ENCODE data around the gene QARS1. TPM values are rescaled to one million over a fixed set of nuclear protein-coding genes. Genes with fewer than 3 reads are reported as not detected.

QARS1 gene
- total and polyA plus RNA-seq, 2 of the 13 experiments (the other 11 are each of a cell fraction or from before 2014, with no cell fraction given), result 307 to 327 TPM

DNA sequence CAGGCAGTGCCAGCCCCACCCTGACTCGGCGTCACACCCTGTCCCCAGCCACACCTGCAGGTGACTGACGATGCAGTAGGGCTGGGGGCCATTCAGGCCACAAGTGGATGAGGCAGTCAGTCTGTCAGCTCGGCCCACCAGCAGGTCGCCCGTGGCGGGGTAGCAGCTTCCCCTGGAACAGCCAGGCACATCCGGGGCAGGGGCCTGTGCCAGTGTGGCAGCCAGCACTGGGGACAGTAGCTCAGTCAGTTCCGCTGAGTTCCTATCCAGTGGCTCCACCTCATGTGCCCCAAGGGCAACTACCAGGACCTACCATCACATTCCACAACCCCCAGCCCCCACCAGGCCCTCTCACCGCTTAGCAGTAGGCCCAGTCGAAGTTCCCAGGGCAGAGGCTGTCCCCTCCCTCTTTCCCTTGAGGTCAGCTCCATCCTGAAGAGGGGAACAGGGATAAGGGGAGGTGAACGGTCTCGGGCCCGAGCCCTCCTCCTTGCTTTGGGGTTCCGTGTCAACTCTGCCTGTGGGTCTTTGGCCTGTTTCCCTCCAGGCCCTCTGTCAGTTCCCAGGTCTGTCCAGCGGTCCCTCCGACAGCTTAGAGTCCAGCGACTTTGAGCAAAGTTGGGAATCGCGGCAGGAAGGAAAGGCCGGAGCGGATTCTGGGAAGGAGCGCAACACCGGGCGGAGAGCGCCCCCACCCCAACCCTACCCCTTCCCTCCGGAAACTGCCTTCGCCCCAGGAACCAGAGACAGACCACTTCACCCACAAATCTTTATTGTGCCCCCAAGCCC lies 28.1 kb upstream of the QARS1 start, which contains the start of gene LAMB2 (continued):
- TF ChIP-seq, protein P1, sequence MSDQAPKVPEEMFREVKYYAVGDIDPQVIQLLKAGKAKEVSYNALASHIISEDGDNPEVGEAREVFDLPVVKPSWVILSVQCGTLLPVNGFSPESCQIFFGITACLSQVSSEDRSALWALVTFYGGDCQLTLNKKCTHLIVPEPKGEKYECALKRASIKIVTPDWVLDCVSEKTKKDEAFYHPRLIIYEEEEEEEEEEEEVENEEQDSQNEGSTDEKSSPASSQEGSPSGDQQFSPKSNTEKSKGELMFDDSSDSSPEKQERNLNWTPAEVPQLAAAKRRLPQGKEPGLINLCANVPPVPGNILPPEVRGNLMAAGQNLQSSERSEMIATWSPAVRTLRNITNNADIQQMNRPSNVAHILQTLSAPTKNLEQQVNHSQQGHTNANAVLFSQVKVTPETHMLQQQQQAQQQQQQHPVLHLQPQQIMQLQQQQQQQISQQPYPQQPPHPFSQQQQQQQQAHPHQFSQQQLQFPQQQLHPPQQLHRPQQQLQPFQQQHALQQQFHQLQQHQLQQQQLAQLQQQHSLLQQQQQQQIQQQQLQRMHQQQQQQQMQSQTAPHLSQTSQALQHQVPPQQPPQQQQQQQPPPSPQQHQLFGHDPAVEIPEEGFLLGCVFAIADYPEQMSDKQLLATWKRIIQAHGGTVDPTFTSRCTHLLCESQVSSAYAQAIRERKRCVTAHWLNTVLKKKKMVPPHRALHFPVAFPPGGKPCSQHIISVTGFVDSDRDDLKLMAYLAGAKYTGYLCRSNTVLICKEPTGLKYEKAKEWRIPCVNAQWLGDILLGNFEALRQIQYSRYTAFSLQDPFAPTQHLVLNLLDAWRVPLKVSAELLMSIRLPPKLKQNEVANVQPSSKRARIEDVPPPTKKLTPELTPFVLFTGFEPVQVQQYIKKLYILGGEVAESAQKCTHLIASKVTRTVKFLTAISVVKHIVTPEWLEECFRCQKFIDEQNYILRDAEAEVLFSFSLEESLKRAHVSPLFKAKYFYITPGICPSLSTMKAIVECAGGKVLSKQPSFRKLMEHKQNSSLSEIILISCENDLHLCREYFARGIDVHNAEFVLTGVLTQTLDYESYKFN (CRISPR knock-in tag; conservative IDR thresholded peaks at IDR 0.05), result peak; percentile 50
- TF ChIP-seq NKX3-1 (CRISPR knock-in tag; IDR thresholded peaks at IDR 0.05), result no peak
- TF ChIP-seq MTA3 (CRISPR knock-in tag; IDR thresholded peaks at IDR 0.05), result no peak
- TF ChIP-seq AHR (CRISPR knock-in tag; IDR thresholded peaks at IDR 0.05), result 0 out of 2 replicates have a peak, but pooled peaks have one; percentile 67
- TF ChIP-seq ZNF703 (CRISPR knock-in tag; IDR thresholded peaks at IDR 0.05; ENCODE audit: borderline replicate concordance), result no peak
- peak; percentile 19; the same call in 1 of the 2 replicates for TF ChIP-seq GABPA (IDR thresholded peaks at IDR 0.05; ENCODE audit: low read depth, low read length)
- peak; percentile 9 for TF ChIP-seq GABPA (CRISPR knock-in tag; IDR thresholded peaks at IDR 0.05; ENCODE audit: low read depth)
- peak; percentile 34 for TF ChIP-seq FOSL2 (CRISPR knock-in tag; IDR thresholded peaks at IDR 0.05)
- peak; percentile 59; the same call in 1 of the 2 replicates for TF ChIP-seq ZNF724P (CRISPR knock-in tag; IDR thresholded peaks at IDR 0.05; ENCODE audit: borderline replicate concordance)
- TF ChIP-seq, protein P2, sequence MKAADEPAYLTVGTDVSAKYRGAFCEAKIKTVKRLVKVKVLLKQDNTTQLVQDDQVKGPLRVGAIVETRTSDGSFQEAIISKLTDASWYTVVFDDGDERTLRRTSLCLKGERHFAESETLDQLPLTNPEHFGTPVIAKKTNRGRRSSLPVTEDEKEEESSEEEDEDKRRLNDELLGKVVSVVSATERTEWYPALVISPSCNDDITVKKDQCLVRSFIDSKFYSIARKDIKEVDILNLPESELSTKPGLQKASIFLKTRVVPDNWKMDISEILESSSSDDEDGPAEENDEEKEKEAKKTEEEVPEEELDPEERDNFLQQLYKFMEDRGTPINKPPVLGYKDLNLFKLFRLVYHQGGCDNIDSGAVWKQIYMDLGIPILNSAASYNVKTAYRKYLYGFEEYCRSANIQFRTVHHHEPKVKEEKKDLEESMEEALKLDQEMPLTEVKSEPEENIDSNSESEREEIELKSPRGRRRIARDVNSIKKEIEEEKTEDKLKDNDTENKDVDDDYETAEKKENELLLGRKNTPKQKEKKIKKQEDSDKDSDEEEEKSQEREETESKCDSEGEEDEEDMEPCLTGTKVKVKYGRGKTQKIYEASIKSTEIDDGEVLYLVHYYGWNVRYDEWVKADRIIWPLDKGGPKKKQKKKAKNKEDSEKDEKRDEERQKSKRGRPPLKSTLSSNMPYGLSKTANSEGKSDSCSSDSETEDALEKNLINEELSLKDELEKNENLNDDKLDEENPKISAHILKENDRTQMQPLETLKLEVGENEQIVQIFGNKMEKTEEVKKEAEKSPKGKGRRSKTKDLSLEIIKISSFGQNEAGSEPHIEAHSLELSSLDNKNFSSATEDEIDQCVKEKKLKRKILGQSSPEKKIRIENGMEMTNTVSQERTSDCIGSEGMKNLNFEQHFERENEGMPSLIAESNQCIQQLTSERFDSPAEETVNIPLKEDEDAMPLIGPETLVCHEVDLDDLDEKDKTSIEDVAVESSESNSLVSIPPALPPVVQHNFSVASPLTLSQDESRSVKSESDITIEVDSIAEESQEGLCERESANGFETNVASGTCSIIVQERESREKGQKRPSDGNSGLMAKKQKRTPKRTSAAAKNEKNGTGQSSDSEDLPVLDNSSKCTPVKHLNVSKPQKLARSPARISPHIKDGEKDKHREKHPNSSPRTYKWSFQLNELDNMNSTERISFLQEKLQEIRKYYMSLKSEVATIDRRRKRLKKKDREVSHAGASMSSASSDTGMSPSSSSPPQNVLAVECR (CRISPR knock-in tag; IDR thresholded peaks at IDR 0.05; ENCODE audit: borderline replicate concordance), result peak; percentile 62; the same call in 1 of the 2 replicates
- TF ChIP-seq ZNF260 (CRISPR knock-in tag; IDR thresholded peaks at IDR 0.05; ENCODE audit: borderline replicate concordance, low read depth), result no peak
- TF ChIP-seq FOXM1 (CRISPR knock-in tag; IDR thresholded peaks at IDR 0.05), result no peak
- TF ChIP-seq, protein P3, sequence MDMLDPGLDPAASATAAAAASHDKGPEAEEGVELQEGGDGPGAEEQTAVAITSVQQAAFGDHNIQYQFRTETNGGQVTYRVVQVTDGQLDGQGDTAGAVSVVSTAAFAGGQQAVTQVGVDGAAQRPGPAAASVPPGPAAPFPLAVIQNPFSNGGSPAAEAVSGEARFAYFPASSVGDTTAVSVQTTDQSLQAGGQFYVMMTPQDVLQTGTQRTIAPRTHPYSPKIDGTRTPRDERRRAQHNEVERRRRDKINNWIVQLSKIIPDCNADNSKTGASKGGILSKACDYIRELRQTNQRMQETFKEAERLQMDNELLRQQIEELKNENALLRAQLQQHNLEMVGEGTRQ (IDR thresholded peaks at IDR 0.05; ENCODE audit: low read depth, low read length), result no peak
- TF ChIP-seq, protein P3 (CRISPR knock-in tag; IDR thresholded peaks at IDR 0.05; ENCODE audit: borderline replicate concordance), result no peak
- TF ChIP-seq, protein P4, sequence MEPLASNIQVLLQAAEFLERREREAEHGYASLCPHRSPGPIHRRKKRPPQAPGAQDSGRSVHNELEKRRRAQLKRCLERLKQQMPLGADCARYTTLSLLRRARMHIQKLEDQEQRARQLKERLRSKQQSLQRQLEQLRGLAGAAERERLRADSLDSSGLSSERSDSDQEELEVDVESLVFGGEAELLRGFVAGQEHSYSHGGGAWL (CRISPR knock-in tag; IDR thresholded peaks at IDR 0.05), result no peak
